Heart right ventricle (tissue), 16 donors: Measurements from ENCODE around the gene FLNB. TPM values are rescaled to one million over a fixed set of nuclear protein-coding genes. Genes with fewer than 3 reads are reported as not detected.

Experiments
- ATAC-seq, 8 donors: fragments of 200-7000 bp; cut with Tn5 transposase; one replicate each; pipeline ENCODE4 v1.9.1; 2020; ENCODE audit warnings: mild to moderate bottlenecking in 8 of 8, moderate library complexity in 8 of 8, moderate number of reproducible peaks in 1 of 8
- DNase-seq, 2 donors: peaks; one replicate each; pipeline ENCODE4 v3.0.0-alpha.2; 2020
- H3K27ac ChIP-seq, 10 donors: fragments of 200-600 bp; sonication (generic) in 2 of 10; one replicate each; pipeline versions ENCODE4 v1.5.0 to v1.8.0; 2020 to 2022; ENCODE audit warnings: mild to moderate bottlenecking in 3 of 10
- H3K27me3 ChIP-seq, 7 donors: fragments of 200-600 bp; one replicate each; pipeline ENCODE4 v1.8.0; 2021 to 2022; ENCODE audit warnings: mild to moderate bottlenecking in 2 of 7
- H3K36me3 ChIP-seq, 9 donors: fragments of 200-600 bp; sonication (generic) in 1 of 9; one replicate each; pipeline versions ENCODE4 v1.5.0 to v1.8.0; 2020 to 2022; ENCODE audit warnings: mild to moderate bottlenecking in 2 of 9
- H3K4me1 ChIP-seq, 9 donors: fragments of 200-600 bp; sonication (generic) in 1 of 9; one replicate each; pipeline versions ENCODE4 v1.5.0 to v1.8.0; 2020 to 2022; ENCODE audit warnings: mild to moderate bottlenecking in 4 of 9
- H3K4me3 ChIP-seq, 10 donors: fragments of 200-600 bp; sonication (generic) in 2 of 10; one replicate each; pipeline versions ENCODE4 v1.5.0 to v1.8.0; 2020 to 2022; ENCODE audit warnings: mild to moderate bottlenecking in 7 of 10, moderate library complexity in 2 of 10
- H3K9me3 ChIP-seq, 11 donors: fragments of 200-600 bp in 10 of 11; sonication (generic) in 2 of 11; one replicate each; pipeline versions ENCODE4 v1.5.0 to v1.8.0; 2013 to 2022; ENCODE audit warnings: mild to moderate bottlenecking in 2 of 11, control low read depth in 1 of 11, moderate library complexity in 1 of 11
- WGBS, 2 donors: extraction: QIAGEN DNeasy Blood & Tissue Kit; methylation state at CpG; one replicate each; pipeline ENCODE4 v1.1.7; 2013; ENCODE audit warnings: inconsistent platforms in 1 of 2; 5-methylcytosine and 5-hydroxymethylcytosine counted together
- intact Hi-C, 10 donors: fragments of 100-400 bp; cut with DNase I; formaldehyde crosslinking; loops; one replicate each; pipeline versions ENCODE4 v1.11.1 to v1.14.2; 2022
- polyA plus RNA-seq, 2 donors: library from polyadenylated mRNA; stranded (reverse); fragments of 200-250 nt; gene quantifications; one replicate each; pipeline ENCODE4 v1.2.3, GENCODE V29; 2013
- total RNA-seq, 10 donors: library from RNA; stranded (reverse); fragmentation: NEBNext Ultra II Directional in 3 of 10; extraction: Animal tissue kit (Norgen Biotek cat#: 25700) in 3 of 10; gene quantifications; one replicate each; pipeline versions ENCODE4 v1.2.1 to v1.2.4, GENCODE V29; 2021 to 2023
- TF ChIP-seq, protein P1 (sequence below), 9 donors: fragments of 200-600 bp; sonication (generic) in 2 of 9; IDR thresholded peaks; one replicate each; pipeline versions ENCODE4 v1.5.0 to v1.8.0; 2021 to 2022; ENCODE audit warnings: antibody characterized with exemption in 9 of 9, mild to moderate bottlenecking in 5 of 9, moderate library complexity in 1 of 9
- donor health status: Arrhythmogenic right ventricular cardiomyopathy.
- donor health status: ischemic (EF 13 %, LVEDD 7.1; RV severe dilation, severe dysfunction).
- donor health status: healthy with polysubstance abuse.
- donor health status: DM: no; HTN: yes; CAD: no.
- donor health status: DM: no; HTN: no; CAD: no.
- donor health status: ischemic (EF 25% LVEDD 6.9; RV normal size, moderate dysfunction).
- donor health status: ischemic (EF 25% LVEDD 5.7; RV mildly dilated, moderate dysfunction).
- donor health status: healthy.
- donor health status: DM: yes; HTN: yes; CAD: no.
- donor health status: Ischemic cardiomyopathy.
- donor health status: ischemic (EF 35%, LVEDD 5.7; RV mildly dilated, moderate dysfunction).
- donor health status: nonischemic (EF 11% LVEDD 7.7; RV severe dilation, severe dysfunction).
- donor health status: DM: yes; HTN: yes; CAD: no.
- donor health status: PGD.
- donor health status: ischemic (EF 29% LVEDD 5.4; RV normal size, mild dysfunction).
- donor health status: nonischemic (EF 23%, LVEDD 6.1; RV moderate dilation, normal function).

Gene FLNB
- total and polyA plus RNA-seq, 12 donors, result 27.4 to 65.3 (median 38.6) TPM

DNA sequence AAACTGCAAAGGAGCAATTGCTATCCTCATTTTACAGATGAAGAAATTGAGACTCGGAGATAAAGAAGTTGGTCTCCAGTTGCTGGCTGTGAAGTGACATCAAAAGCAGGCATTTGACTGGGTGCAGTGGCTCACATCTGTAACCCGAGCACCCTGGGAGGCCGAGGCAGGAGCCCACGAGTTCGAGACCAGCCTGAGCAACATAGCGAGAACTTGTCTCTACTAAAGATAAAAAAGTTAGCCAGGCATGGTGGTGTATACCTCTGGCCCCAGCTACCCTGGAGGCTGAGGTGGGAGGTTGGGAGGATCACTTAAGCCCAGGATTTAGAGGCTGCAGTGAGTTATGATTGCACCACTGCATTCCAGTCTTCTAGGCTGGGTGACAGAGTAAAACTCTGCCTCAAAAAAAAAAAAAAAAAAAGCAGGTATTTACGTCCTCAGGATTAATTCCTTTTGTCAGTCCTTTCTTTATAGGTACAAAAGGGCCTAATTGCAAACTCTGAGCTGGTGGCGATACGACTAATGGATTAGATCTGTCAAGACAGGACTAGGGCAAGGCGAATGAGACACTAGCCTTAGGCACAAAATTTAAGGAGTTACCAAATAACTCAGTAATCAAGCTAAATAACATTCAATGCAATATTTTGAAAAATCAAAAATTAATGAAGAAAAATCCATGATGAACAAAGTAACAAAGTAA is 208.4 kb downstream of the FLNB start:
- peaks cover 0 to 5% (median 0%) of the 10 kb centered on the region in 7 donors for H3K27me3 ChIP-seq
- DNase-seq (no peak), ATAC-seq (no peak)
- H3K4me1 ChIP-seq, result peaks cover 5 to 32% (median 21%) of the 10 kb centered on the region in 9 donors
- no peak overlapping the region for H3K4me3 ChIP-seq
- no peaks in the 10 kb centered on the region for H3K36me3 ChIP-seq
- intact Hi-C loops, result loop anchor here in 2 of 10 donors (1.0 to 2.0 kb wide), 2 partner anchors 28 to 29 kb away; no protein-coding TSS in a partner anchor
- H3K9me3 ChIP-seq, result no peaks in the 10 kb centered on the region
- TF ChIP-seq, protein P1, sequence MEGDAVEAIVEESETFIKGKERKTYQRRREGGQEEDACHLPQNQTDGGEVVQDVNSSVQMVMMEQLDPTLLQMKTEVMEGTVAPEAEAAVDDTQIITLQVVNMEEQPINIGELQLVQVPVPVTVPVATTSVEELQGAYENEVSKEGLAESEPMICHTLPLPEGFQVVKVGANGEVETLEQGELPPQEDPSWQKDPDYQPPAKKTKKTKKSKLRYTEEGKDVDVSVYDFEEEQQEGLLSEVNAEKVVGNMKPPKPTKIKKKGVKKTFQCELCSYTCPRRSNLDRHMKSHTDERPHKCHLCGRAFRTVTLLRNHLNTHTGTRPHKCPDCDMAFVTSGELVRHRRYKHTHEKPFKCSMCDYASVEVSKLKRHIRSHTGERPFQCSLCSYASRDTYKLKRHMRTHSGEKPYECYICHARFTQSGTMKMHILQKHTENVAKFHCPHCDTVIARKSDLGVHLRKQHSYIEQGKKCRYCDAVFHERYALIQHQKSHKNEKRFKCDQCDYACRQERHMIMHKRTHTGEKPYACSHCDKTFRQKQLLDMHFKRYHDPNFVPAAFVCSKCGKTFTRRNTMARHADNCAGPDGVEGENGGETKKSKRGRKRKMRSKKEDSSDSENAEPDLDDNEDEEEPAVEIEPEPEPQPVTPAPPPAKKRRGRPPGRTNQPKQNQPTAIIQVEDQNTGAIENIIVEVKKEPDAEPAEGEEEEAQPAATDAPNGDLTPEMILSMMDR (IDR thresholded peaks at IDR 0.05), result no peak
- WGBS, 2 donors, result 88 to 91% methylated on average over 10 of the region's 10 CpGs
- H3K27ac ChIP-seq, result peak overlapping the region in 5 of 10 donors; percentile 3 to 65 (median 40)

DNA sequence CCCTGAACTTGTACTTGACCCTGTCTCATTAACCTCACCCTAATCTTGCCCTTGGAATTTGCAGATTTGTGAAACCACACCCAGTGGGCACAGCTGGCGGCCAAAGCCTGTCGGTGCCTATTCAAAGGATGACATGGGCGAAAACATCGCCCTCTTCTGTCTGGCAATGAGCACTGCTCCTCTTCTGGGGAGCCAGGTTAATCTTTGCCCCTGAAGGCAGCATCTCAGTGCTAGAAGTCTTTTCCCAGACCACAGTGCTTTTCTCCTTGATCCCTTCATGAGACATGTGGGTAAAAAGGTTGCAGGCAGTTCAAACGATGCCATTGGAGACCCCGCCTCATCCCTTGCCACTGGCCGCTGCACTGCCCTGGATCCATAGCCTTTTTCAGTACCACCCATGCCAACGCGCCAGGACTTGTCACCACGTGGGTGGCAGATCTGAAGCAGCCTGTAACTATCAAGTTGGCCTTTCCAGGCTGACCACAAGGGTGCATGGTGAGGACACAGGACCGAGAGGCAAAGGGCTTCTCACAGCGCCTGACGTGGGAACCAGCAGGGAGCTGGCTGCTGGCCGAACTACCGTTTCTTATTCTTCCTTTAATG is 209.1 kb downstream of the FLNB start:
- peak; percentile 90 to 98 (median 94) for ATAC-seq
- peak overlapping the region in 8 of 10 donors; percentile 3 to 65 (median 38) for H3K27ac ChIP-seq
- peaks cover 5 to 32% (median 21%) of the 10 kb centered on the region in 9 donors for H3K4me1 ChIP-seq
- peaks cover 0 to 2% (median 0%) of the 10 kb centered on the region in 7 donors for H3K27me3 ChIP-seq
- intact Hi-C loops, result loop anchor here in 2 of 10 donors (1.0 to 2.0 kb wide), 2 partner anchors 29 to 30 kb away; no protein-coding TSS in a partner anchor
- H3K36me3 ChIP-seq, result no peaks in the 10 kb centered on the region
- peak; percentile 62 to 75 for DNase-seq
- TF ChIP-seq, protein P1 (IDR thresholded peaks at IDR 0.05), result peak; percentile 25 to 80 (median 65)
- H3K4me3 ChIP-seq, result peak overlapping the region in 1 of 10 donors; percentile 9
- 16 to 25% methylated on average over 15 of the region's 15 CpGs for WGBS, 2 donors
- no peaks in the 10 kb centered on the region for H3K9me3 ChIP-seq

DNA sequence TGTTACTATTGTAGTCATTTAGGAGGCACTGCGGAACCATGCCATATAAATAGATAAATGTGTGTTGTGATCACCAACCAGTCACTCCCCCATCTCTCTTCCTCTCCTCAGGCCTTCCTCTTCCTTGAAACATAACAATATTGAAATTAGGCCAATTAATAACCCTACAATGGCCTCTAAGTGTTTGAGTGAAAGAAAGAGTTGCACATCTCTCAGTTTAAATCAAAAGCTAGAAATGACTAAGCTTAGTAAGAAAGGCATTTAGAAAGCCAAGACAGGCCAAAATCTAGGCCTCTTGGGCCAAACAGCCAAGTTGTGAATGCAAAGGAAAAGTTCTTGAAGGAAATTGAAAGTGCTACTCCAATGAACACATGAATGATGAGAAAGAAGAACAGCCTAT is 210.7 kb downstream of the FLNB start:
- peaks cover 5 to 32% (median 21%) of the 10 kb centered on the region in 9 donors for H3K4me1 ChIP-seq
- H3K27ac ChIP-seq, result no peak overlapping the region
- TF ChIP-seq, protein P1 (IDR thresholded peaks at IDR 0.05), result no peak
- H3K27me3 ChIP-seq, result no peaks in the 10 kb centered on the region
- ATAC-seq (no peak), DNase-seq (no peak)
- H3K4me3 ChIP-seq, result no peak overlapping the region
- 67 to 86% methylated on average over 1 of the region's 1 CpG for WGBS, 2 donors
- no peaks in the 10 kb centered on the region for H3K36me3 ChIP-seq
- intact Hi-C loops, result no loop called here
- H3K9me3 ChIP-seq, result no peaks in the 10 kb centered on the region

Other genes with a start within 250 kb of the FLNB start
- 1 to 10 TPM; 1.2 to 4.6 (median 2.4) TPM for gene DNASE1L3, start 202.6 kb downstream of the FLNB start, total RNA-seq
- gene DNASE1L3, start 202.6 kb downstream of the FLNB start, polyA plus RNA-seq, result 1 to 10 TPM; 2.3 to 3.1 TPM
- gene ABHD6, start 229.4 kb downstream of the FLNB start, total RNA-seq, result 10 to 100 TPM in 2 of 10 donors, 1 to 10 TPM in 8; 3.1 to 11.6 (median 6.3) TPM
- 1 to 10 TPM; 5.5 to 7.0 TPM for gene ABHD6, start 229.4 kb downstream of the FLNB start, polyA plus RNA-seq